Nephron progenitor cell (in vitro differentiated cells): ENCODE results near the gene CA4.

Experiments
- DNase-seq: peaks from one replicate; pipeline ENCODE4 v3.0.0; 2021
- H3K27ac Mint-ChIP-seq: 2 replicates; pipeline ENCODE4 v1.8.0; 2021; ENCODE audit warnings: mild to moderate bottlenecking, moderate library complexity, mixed read lengths
- H3K27me3 Mint-ChIP-seq: 2 replicates; pipeline ENCODE4 v1.8.0; 2021; ENCODE audit warnings: mild to moderate bottlenecking, low read depth, mixed read lengths; ENCODE audit not compliant: poor library complexity
- H3K36me3 Mint-ChIP-seq: 2 replicates; pipeline ENCODE4 v1.8.0; 2021; ENCODE audit warnings: low read depth, mixed read lengths
- H3K4me1 Mint-ChIP-seq: 2 replicates; pipeline ENCODE4 v1.8.0; 2021; ENCODE audit warnings: mixed read lengths
- H3K4me3 Mint-ChIP-seq: 2 replicates; pipeline ENCODE4 v1.8.0; 2021; ENCODE audit warnings: mild to moderate bottlenecking, moderate library complexity, mixed read lengths
- H3K9me3 Mint-ChIP-seq: 2 replicates; pipeline ENCODE4 v1.8.0; 2021; ENCODE audit warnings: mild to moderate bottlenecking, moderate library complexity, mixed read lengths
- CTCF ChIP-seq: fragments of 200-600 bp; sonication (generic); IDR thresholded peaks from 2 replicates; pipeline ENCODE4 v1.5.0; 2021; ENCODE audit warnings: antibody characterized with exemption

Gene CA4

DNA sequence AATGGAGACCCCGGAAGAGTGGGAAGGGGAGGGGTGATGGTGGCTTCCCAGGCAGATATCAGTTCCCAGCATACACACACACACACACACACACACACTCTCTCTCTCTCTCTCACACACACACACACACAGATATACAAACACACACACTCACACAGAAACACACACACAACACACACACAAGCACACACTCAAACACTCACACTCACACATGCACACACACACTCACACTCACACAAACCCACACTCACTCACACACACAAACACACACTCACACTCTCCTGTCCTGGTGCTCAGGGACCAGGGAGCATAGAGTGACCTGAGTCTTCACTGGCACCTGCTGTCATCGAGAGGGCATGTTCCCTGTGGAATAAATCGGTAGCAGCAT, 5.6 kb downstream of the CA4 start:
- TF ChIP-seq CTCF, result no peak
- H3K27me3 Mint-ChIP-seq, result peaks cover 90% of the 10 kb centered on the region
- no peak overlapping the region for H3K27ac Mint-ChIP-seq
- H3K4me1 Mint-ChIP-seq, result peaks cover 35% of the 10 kb centered on the region
- no peaks in the 10 kb centered on the region for H3K9me3 Mint-ChIP-seq
- H3K4me3 Mint-ChIP-seq, result no peak overlapping the region
- DNase-seq, result no peak
- no peaks in the 10 kb centered on the region for H3K36me3 Mint-ChIP-seq

DNA sequence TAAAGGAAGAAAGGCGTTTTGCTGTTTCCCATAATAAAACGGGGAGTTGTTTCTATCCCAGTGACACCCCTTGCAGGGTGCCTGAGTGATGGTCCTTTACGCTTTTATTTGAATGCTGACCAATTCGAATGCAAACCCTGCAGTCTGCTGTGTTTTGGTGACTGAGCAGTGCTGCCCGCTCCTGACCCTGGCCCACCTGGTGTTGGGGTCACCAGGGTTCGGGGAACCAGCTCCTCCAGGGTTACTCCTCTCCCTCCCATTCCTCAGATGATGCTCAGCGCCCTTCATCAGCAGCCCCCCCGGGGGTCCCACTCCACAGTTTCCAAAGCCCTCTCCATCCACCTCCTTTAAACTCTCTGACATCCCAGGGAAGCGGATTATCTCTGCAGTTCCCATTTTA, 6.0 kb downstream of the CA4 start:
- H3K4me1 Mint-ChIP-seq, result peaks cover 35% of the 10 kb centered on the region

GRCh38 chr17:60156746-60157145, 7.0 kb downstream of the CA4 start:
- Mint-ChIP-seq H3K4me3 (no peak overlapping the region), H3K36me3 (no peaks in the 10 kb centered on the region), H3K9me3 (no peaks in the 10 kb centered on the region), H3K27ac (no peak overlapping the region), H3K4me1 (peaks cover 40% of the 10 kb centered on the region), H3K27me3 (peaks cover 84% of the 10 kb centered on the region)
- no peak for TF ChIP-seq CTCF
- no peak for DNase-seq

More for the DNA sequence above, 6.0 kb downstream of the CA4 start:
- TF ChIP-seq CTCF, result no peak
- Mint-ChIP-seq H3K4me3 (no peak overlapping the region), H3K36me3 (no peaks in the 10 kb centered on the region), H3K27me3 (peaks cover 90% of the 10 kb centered on the region), H3K27ac (no peak overlapping the region), H3K9me3 (no peaks in the 10 kb centered on the region)
- no peak for DNase-seq

GRCh38 chr17:60157487-60158040, 7.8 kb downstream of the CA4 start:
- H3K27me3 Mint-ChIP-seq, result peaks cover 81% of the 10 kb centered on the region
- peaks cover 48% of the 10 kb centered on the region for H3K4me1 Mint-ChIP-seq
- no peak overlapping the region for H3K4me3 Mint-ChIP-seq
- TF ChIP-seq CTCF, result no peak
- no peaks in the 10 kb centered on the region for H3K9me3 Mint-ChIP-seq
- DNase-seq, result no peak
- no peaks in the 10 kb centered on the region for H3K36me3 Mint-ChIP-seq
- no peak overlapping the region for H3K27ac Mint-ChIP-seq

DNA sequence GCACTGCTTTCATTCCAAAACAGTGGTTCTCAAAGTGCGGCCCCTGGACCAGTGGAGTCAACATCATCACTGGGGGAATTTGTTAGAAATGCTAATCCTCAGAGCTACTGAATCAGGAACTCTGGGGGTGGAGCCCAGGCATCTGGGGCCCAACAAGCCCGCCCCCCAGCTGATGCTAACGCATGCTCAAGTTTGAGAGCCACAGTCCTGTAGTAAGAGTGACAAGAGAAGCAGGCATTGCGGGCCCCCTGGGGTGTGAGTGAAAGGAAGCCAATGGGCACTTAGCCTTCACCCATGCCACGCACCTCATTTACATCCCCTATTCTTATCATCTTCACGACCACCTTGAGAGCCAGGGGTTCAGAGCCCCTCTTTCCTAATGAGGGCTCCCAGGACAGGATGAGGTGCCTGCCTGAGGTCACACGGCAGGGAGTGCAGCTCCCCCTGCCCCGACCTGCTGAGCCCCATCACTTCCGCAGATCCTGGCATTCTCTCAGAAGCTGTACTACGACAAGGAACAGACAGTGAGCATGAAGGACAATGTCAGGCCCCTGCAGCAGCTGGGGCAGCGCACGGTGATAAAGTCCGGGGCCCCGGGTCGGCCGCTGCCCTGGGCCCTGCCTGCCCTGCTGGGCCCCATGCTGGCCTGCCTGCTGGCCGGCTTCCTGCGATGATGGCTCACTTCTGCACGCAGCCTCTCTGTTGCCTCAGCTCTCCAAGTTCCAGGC, 9.1 kb downstream of the CA4 start:
- Mint-ChIP-seq H3K36me3 (no peaks in the 10 kb centered on the region), H3K9me3 (no peaks in the 10 kb centered on the region), H3K27me3 (peaks cover 67% of the 10 kb centered on the region), H3K27ac (no peak overlapping the region), H3K4me1 (peaks cover 62% of the 10 kb centered on the region), H3K4me3 (no peak overlapping the region)
- no peak for TF ChIP-seq CTCF
- no peak for DNase-seq

GRCh38 chr17:60159479-60159866, 9.7 kb downstream of the CA4 start:
- peaks cover 67% of the 10 kb centered on the region for H3K4me1 Mint-ChIP-seq
- no peak for TF ChIP-seq CTCF
- peaks cover 68% of the 10 kb centered on the region for H3K27me3 Mint-ChIP-seq
- no peak for DNase-seq
- no peak overlapping the region for H3K4me3 Mint-ChIP-seq
- H3K27ac Mint-ChIP-seq, result no peak overlapping the region
- no peaks in the 10 kb centered on the region for H3K9me3 Mint-ChIP-seq
- no peaks in the 10 kb centered on the region for H3K36me3 Mint-ChIP-seq
